T-helper 2 cell treated with Interferon-gamma antibody and Interleukin-4, amounts not matched to agents 100 ng/mL and 5 ng/mL, for 36 hours (primary cell): Measurements from ENCODE around the gene CACNA2D1. TPM values are rescaled to one million over a fixed set of nuclear protein-coding genes. Genes with fewer than 3 reads are reported as not detected.

ENCODE experiments used
- intact Hi-C: fragments of 100-400 bp; cut with micrococcal nuclease; formaldehyde crosslinking; loops from one replicate; pipeline ENCODE4 v1.15.1; 2023
- total RNA-seq: library from RNA; stranded (reverse); gene quantifications from 2 replicates; pipeline ENCODE4 v1.2.3, GENCODE V29; 2022

CACNA2D1 gene
- total RNA-seq, 1 donor from 2014 or later = not detected

DNA sequence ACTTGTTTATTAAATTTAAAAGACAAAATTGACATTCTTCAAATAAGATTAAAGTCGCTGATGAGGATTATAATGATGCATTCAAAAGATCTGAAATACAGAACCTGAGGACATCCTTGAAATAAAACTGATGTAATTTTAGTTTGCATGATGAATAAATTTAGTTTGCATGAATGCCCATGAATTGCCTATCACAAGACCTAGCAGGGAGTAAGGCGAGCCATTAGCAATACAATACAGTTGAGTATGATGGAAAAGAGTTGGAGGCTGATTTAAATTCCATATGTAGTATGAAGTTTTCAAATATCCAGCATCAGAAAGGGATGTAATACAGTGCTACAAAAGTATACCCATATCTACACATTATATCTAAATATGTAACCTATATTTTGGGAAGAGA is 321.3 kb downstream of the CACNA2D1 start:
- intact Hi-C loops = no loop called here

GRCh38 chr7:82114237-82114636 is 329.3 kb downstream of the CACNA2D1 start:
- intact Hi-C loops = no loop called here

DNA sequence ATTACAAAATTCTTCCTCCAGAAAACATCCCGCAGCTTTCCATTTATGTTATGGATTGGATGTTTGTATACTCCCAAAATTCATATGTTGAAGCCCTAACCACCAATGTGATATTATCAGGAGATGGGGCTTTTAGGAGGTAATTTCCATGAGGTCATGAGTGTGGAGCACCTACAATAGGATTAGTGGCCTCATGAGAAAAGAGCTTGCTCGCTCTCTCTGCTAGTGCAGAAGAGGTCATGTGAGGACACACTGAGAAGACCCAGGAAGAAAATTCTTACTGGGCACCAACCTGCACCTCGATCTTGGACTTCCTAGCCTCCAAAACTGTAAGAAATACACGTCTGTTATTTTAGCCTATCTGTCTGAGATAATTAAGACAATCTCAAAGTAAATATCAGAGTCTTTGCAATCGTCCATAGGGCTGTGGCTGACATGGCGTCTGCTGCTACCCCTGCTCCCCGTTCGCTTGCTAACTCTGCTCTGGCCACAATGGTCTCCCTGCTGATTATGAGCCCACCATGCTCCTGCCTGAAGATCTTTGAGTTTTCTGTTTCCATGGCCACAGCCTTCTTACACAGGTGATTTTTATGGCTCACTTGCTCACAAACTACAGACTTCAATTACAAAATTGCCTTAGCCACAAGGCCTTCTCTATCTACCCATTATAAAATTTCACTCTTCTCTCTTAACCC is 333.3 kb downstream of the CACNA2D1 start:
- intact Hi-C loops = no loop called here

- intact Hi-C loops = no loop called here
Observed at GRCh38 chr7:82109288-82109687, 334.3 kb downstream of the CACNA2D1 start.

DNA sequence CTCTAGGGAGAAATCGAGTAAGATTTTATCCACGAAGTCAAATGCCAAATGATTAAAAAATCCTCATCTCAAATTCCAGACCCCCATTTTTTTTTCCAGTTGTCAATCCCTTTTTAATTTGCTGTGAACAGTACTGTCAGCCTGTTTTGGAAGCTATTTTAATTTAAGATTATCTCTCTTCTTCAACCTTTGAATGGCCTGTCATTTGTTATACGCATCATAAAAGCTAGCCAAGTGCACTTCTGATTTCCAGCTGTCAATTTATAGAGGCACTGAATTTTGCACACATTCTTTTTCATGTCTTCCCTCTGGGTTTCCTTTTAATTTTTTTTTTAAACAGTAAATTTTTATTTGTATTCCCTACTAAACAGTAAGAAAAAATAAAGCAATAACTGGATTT is 337.4 kb downstream of the CACNA2D1 start:
- intact Hi-C loops = no loop called here

GRCh38 chr7:82105463-82105862 is 338.1 kb downstream of the CACNA2D1 start:
- intact Hi-C loops = no loop called here

GRCh38 chr7:82098414-82098813 is 345.2 kb downstream of the CACNA2D1 start:
- intact Hi-C loops = no loop called here

DNA sequence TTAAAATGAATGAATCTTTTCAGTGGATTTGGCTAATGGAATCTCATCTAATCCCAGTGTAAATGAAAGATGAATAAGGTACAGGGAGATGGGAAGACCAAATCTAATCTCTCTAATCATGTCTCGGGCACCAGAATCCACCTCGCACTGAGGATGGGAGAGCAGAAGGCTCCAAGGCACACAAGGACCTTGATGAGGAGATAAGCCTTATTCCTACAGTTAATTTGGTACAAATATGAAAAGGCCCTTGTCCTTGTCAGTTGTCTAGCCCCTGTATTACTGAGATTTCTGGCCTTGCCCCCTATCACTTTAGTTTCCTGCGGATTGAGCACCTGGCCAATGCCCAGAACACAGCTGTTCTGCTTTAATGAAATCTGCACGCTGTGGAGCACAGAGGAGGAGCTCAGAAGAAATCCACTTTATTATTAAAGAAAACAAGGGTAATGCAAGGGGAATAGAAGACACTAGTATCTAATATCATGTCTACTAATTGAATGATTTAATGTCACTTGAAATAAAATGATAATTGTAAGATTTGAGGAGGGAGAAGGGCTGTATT is 352.4 kb downstream of the CACNA2D1 start:
- intact Hi-C loops = no loop called here

- intact Hi-C loops = no loop called here
Observed at GRCh38 chr7:82087099-82087498, 356.5 kb downstream of the CACNA2D1 start.

GRCh38 chr7:82085116-82085515 is 358.5 kb downstream of the CACNA2D1 start:
- intact Hi-C loops = no loop called here

DNA sequence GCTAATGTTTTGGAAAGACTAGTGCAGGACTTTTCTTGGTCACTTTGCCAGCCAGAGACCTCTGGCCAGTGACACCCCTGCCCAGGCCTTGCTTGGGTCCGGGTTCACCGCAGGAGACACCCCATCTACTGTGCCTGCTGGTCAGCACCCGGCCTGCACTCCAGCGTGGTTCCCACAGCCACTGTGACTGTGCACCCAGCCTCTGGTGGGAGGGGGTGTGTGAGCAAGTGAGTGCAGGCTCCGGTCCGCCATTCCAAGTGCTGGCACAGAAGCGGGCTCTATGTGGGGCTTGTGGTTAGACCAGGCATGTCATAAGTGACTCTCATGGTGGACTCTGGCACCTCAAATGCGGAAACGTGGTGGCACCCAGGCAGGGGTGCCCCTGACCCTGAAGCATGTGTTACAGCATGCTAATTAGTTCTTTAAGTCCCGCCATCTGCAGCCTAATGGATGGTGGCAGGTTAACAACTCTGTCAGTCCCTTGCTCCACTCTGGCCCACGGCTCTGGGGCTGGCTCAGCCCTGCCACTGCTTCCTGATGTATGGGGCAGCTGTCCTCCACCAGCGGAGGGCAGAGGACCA is 361.8 kb downstream of the CACNA2D1 start:
- intact Hi-C loops = no loop called here

- intact Hi-C loops = no loop called here
Observed at GRCh38 chr7:82080254-82080927, 363.2 kb downstream of the CACNA2D1 start.

- intact Hi-C loops = no loop called here
Observed at GRCh38 chr7:82079527-82079926, 364.1 kb downstream of the CACNA2D1 start.

DNA sequence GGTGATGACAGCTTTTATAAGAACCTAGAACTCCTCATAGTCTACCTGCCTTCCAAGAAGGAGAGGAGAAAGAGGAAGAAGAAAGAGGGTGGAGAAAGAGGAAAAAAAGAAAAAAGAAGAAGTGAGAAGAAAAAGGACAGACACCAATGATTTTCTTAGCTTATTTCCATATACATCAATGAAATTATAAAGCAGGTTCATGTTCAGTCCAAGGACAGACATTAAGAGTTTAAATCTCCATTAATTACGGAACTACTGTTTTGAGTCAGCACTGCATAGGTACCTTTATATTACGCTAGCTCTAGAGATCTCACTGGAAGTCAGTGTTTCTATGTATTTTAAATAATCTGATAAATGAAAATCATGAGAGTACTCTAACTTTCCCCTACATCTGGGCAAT is 364.8 kb downstream of the CACNA2D1 start:
- intact Hi-C loops = no loop called here

- intact Hi-C loops = no loop called here
Observed at GRCh38 chr7:82071468-82071867, 372.1 kb downstream of the CACNA2D1 start.

DNA sequence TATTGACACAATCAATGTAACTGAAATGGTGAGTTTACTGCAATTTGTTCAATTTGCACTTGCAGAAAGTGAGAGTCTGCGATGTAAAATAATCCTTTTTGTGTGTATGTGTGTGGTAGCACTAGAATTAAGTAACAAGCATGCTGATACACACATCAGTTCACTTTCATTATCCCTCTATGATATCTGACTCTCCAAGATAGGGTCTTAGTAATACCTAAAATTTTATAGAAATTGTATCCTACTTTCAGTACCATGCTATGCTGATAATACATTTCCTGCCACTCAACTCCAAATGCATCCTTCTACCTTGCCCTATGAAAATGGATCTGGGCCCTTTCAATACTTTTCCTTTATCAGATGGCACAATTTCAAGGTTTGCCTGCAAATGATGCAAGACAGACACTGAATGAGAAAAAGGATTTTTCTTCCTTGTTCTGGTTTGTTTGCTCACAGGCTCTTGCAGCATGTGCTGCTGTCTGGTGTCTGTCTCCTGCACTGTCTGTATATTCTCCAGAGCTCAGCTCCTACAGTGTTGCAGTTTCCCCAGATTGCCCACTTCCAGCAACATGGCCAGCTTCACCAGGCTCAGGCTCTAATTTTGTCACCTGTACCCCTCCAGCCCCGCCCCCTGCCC is 375.8 kb downstream of the CACNA2D1 start:
- intact Hi-C loops = no loop called here

- intact Hi-C loops = no loop called here
Observed at GRCh38 chr7:82057476-82057875, 386.1 kb downstream of the CACNA2D1 start.

- intact Hi-C loops = no loop called here
Observed at GRCh38 chr7:82056282-82056681, 387.3 kb downstream of the CACNA2D1 start.

- intact Hi-C loops = no loop called here
Observed at GRCh38 chr7:82054544-82054943, 389.0 kb downstream of the CACNA2D1 start.

- intact Hi-C loops = no loop called here
Observed at GRCh38 chr7:82053453-82054032, 390.0 kb downstream of the CACNA2D1 start.

DNA sequence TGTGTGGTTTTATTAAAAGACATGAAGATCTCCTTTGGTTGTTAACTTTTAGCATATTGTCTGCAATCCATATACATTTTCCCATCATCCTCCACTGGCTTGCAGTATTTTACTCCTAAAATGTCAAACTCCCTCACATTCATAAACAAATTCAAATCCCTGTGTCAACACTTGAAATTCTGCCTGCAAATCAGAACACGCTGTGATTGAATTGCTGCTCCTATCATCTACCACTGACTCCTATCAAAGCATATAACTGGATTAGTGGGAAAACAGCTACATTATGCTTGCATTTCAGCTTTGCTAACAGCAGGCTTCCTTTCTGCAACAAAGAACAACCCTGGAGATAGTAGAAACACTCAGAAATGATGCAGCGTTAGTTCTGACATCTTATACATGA is 392.0 kb downstream of the CACNA2D1 start:
- intact Hi-C loops = no loop called here

DNA sequence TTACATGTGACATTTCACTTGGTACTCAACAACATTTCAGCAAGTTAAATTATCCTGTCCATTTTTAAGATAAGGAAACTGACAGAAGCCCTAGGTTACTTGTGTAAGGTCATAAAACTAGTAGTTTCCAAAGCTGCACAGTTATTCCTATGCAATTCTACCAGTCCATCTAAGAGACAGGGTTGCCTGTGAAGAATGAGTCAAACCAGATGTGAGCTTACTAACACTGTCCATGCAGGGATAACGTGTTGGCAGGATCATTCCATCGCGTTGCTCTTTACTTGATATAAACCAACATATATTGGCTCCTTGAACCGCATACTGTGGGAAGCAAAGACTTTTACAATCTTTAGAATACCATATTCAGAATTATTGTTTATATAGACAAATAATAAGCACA is 392.8 kb downstream of the CACNA2D1 start:
- intact Hi-C loops = no loop called here
